ENCODE measurements around the gene FTO.

DNA sequence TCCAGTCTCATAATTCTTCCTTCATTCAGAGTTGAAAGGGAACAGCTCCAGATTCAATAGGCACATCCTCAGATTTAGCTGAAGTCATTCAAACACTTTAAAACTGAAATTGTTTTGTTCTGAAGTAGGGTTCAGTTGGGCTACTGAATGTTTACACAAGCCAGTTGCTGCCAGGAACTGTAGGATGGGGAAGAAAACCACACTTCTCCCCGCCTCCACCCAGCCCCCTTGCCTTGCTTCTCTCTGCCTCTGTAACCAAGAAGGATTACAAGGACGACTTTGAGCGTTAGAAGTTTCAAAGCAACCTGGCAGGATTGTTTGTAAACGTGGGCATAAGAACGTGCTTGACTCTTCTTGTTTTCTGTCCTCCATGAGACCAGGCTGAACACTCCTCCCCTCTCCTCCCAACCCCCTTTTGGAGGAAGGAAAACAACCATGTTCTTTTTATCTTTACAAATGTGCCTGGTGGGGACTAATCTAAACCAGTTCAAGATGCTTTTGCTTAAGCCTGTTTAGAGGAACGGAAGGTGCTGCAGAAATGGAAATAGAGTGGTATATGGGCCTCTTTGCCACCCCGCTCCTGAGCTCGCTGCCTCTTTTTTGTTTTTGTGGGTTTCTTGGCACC is 287.9 kb downstream of the FTO start:
- TF ChIP-seq GATA2 (IDR thresholded peaks at IDR 0.05; ENCODE audit: low read depth, low read length) (no peak), GATA3 (IDR thresholded peaks at IDR 0.05; ENCODE audit: low read depth, low read length) (no peak)
